ENCODE results near the gene RAF1. TPM values are rescaled to one million over a fixed set of nuclear protein-coding genes. Genes with fewer than 3 reads are reported as not detected.
A peak's percentile ranks its signal among the peaks of the same experiment; 100 is the strongest.

Gene RAF1
- total and polyA plus RNA-seq, 9 of the 15 experiments (the other 6 are each of a cell fraction or from before 2014, with no cell fraction given), result 28.0 to 183 (median 85.6) TPM

DNA sequence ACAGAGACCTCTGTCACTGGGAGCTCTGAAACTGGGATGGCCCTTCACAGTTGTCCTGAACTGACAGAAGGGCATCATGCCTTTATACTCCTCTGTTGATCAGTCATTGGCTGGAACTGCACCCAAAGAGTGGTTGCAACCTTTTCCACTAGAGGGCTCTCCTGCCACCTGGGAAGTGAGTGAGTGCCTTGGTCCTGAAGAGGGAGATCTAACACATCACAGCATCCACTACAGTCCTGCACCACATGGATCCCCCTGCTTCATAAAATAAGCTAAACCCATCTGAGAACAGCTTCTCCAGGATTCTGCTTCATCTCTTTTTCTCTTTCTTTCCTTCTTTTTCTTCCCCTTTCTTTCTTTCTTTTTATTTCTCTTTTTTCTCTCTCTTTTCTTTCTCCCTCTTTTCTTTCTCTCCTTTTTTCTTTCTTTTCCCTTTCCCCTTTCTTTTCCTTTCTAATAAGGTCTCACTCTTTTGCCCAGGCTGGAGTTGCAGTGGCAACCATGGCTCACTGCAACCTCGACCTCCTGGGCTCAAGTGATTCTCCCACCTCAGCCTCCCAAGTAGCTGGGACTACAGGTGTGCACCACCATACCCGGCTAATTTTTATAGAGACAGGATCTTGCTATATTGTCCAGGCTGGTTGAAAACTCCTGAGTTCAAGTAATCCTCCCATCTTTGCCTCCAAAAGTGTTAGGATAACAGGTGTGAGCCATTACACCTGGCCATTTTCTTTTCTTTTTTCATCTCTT, 42.8 kb upstream of the RAF1 start (continued):
- TF ChIP-seq, protein P1, sequence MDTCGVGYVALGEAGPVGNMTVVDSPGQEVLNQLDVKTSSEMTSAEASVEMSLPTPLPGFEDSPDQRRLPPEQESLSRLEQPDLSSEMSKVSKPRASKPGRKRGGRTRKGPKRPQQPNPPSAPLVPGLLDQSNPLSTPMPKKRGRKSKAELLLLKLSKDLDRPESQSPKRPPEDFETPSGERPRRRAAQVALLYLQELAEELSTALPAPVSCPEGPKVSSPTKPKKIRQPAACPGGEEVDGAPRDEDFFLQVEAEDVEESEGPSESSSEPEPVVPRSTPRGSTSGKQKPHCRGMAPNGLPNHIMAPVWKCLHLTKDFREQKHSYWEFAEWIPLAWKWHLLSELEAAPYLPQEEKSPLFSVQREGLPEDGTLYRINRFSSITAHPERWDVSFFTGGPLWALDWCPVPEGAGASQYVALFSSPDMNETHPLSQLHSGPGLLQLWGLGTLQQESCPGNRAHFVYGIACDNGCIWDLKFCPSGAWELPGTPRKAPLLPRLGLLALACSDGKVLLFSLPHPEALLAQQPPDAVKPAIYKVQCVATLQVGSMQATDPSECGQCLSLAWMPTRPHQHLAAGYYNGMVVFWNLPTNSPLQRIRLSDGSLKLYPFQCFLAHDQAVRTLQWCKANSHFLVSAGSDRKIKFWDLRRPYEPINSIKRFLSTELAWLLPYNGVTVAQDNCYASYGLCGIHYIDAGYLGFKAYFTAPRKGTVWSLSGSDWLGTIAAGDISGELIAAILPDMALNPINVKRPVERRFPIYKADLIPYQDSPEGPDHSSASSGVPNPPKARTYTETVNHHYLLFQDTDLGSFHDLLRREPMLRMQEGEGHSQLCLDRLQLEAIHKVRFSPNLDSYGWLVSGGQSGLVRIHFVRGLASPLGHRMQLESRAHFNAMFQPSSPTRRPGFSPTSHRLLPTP (IDR thresholded peaks at IDR 0.05; ENCODE audit: borderline replicate concordance, extremely low read depth, insufficient read length), result no peak
- no peak for TF ChIP-seq EP400 (IDR thresholded peaks at IDR 0.05)
- TF ChIP-seq MAFG (tag; conservative IDR thresholded peaks at IDR 0.05), result no peak
- no peak for TF ChIP-seq ZFX (CRISPR knock-in tag; IDR thresholded peaks at IDR 0.05)
- TF ChIP-seq PCBP1 (IDR thresholded peaks at IDR 0.05; ENCODE audit: low read depth, low read length, poor library complexity, severe bottlenecking), result no peak
- TF ChIP-seq, protein P2, sequence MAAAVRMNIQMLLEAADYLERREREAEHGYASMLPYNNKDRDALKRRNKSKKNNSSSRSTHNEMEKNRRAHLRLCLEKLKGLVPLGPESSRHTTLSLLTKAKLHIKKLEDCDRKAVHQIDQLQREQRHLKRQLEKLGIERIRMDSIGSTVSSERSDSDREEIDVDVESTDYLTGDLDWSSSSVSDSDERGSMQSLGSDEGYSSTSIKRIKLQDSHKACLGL (CRISPR knock-in tag; IDR thresholded peaks at IDR 0.05; ENCODE audit: borderline replicate concordance, poor library complexity, severe bottlenecking), result no peak
- TF ChIP-seq LARP7 (IDR thresholded peaks at IDR 0.05), result 0 out of 2 replicates have a peak, but pooled peaks have one; percentile 60
- no peak for TF ChIP-seq ZNF184 (CRISPR knock-in tag; IDR thresholded peaks at IDR 0.05)
- TF ChIP-seq PRMT5 (CRISPR knock-in tag; IDR thresholded peaks at IDR 0.05), result no peak
- TF ChIP-seq, protein P3, sequence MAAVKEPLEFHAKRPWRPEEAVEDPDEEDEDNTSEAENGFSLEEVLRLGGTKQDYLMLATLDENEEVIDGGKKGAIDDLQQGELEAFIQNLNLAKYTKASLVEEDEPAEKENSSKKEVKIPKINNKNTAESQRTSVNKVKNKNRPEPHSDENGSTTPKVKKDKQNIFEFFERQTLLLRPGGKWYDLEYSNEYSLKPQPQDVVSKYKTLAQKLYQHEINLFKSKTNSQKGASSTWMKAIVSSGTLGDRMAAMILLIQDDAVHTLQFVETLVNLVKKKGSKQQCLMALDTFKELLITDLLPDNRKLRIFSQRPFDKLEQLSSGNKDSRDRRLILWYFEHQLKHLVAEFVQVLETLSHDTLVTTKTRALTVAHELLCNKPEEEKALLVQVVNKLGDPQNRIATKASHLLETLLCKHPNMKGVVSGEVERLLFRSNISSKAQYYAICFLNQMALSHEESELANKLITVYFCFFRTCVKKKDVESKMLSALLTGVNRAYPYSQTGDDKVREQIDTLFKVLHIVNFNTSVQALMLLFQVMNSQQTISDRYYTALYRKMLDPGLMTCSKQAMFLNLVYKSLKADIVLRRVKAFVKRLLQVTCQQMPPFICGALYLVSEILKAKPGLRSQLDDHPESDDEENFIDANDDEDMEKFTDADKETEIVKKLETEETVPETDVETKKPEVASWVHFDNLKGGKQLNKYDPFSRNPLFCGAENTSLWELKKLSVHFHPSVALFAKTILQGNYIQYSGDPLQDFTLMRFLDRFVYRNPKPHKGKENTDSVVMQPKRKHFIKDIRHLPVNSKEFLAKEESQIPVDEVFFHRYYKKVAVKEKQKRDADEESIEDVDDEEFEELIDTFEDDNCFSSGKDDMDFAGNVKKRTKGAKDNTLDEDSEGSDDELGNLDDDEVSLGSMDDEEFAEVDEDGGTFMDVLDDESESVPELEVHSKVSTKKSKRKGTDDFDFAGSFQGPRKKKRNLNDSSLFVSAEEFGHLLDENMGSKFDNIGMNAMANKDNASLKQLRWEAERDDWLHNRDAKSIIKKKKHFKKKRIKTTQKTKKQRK (IDR thresholded peaks at IDR 0.05; ENCODE audit: borderline replicate concordance, low read depth, low read length), result no peak
- no peak; the same call in 1 of the 2 replicates for TF ChIP-seq BHLHE40 (IDR thresholded peaks at IDR 0.05; ENCODE audit: low read length)
- 0 out of 2 replicates have a peak, but pooled peaks have one; percentile 53 for TF ChIP-seq ARID2 (IDR thresholded peaks at IDR 0.05)
- TF ChIP-seq, protein P4, sequence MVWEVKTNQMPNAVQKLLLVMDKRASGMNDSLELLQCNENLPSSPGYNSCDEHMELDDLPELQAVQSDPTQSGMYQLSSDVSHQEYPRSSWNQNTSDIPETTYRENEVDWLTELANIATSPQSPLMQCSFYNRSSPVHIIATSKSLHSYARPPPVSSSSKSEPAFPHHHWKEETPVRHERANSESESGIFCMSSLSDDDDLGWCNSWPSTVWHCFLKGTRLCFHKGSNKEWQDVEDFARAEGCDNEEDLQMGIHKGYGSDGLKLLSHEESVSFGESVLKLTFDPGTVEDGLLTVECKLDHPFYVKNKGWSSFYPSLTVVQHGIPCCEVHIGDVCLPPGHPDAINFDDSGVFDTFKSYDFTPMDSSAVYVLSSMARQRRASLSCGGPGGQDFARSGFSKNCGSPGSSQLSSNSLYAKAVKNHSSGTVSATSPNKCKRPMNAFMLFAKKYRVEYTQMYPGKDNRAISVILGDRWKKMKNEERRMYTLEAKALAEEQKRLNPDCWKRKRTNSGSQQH (CRISPR knock-in tag; IDR thresholded peaks at IDR 0.05), result 0 out of 2 replicates have a peak, but pooled peaks have one; percentile 19
- no peak for TF ChIP-seq ELF4 (CRISPR knock-in tag; IDR thresholded peaks at IDR 0.05)
- no peak for TF ChIP-seq ZNF140 (CRISPR knock-in tag; IDR thresholded peaks at IDR 0.05)
- no peak for TF ChIP-seq HDAC6 (IDR thresholded peaks at IDR 0.05; ENCODE audit: low read depth, low read length)
- no peak for TF ChIP-seq ATF1 (CRISPR knock-in tag; IDR thresholded peaks at IDR 0.05)
- 0 out of 2 replicates have a peak, but pooled peaks have one; percentile 16 for TF ChIP-seq ATF1 (tag; IDR thresholded peaks at IDR 0.05)

All from K562 (cell line).